Stimulated activated CD8-positive, alpha-beta memory T cell treated with anti-CD3 and anti-CD28 coated beads, Interleukin-7, amount 100 ng/mL, for 24 hours (primary cell): ENCODE data around the gene SPEM2.

Source experiments
- DNase-seq: peaks from one replicate; pipeline ENCODE4 v3.0.0-alpha.2; 2020; ENCODE audit warnings: low read depth

Gene SPEM2

DNA sequence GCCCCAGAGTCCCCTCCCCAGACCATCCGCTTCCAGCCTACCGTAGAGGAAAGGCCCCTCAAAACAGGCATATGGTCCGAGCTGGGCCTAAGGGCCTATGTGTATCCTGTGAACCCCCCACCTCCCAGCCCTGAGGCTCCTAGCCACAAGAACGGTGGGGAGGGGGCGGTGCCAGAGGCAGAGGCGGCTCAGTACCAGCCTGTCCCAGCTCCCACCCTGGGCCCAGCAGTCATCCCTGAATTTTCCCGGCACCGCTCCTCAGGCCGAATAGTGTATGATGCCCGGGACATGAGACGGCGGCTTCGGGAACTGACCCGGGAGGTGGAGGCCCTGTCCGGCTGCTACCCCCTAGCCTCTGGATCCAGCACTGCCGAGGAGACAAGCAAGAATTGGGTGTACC, 4.2 kb upstream of the SPEM2 start:
- no peak for DNase-seq

DNA sequence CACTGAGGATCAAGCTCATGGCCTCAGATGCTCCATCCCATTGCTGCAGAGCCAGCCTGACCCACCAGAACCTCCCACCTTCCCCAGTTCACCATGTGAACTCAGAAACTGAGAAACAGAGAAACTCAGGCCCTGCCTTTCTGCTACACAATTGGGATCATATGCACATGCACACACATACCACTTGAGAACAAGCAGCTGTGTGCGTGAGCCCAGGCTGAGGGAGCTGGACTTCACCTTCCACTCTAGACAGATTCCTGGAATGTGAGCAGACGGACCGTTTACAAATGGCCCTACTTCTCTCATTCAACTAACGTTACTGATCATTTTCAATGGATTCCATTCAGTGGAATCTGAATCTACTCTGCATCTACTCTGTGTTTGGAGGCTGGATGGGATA, 1.7 kb upstream of the SPEM2 start:
- DNase-seq: no peak

DNA sequence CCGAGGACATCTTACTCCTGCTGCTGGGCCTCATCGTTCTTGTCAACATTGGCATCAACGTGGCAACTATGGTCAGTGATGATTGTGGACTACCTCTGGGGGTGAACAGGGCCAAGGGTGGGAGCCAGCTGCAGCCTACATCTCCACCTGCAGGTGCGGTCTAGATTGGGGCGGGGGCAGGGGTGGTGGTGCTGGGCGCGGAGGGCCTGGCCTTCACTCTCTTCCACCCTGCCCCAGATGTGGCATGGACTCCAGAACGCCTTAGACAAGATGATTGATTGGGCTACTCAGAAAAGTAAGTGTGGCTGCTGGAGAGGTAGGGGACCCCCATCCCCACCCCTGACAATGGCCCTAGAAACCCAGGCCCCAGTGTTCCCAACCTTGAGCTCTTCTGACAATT, 340 bp downstream of the SPEM2 start:
- DNase-seq: no peak

DNA sequence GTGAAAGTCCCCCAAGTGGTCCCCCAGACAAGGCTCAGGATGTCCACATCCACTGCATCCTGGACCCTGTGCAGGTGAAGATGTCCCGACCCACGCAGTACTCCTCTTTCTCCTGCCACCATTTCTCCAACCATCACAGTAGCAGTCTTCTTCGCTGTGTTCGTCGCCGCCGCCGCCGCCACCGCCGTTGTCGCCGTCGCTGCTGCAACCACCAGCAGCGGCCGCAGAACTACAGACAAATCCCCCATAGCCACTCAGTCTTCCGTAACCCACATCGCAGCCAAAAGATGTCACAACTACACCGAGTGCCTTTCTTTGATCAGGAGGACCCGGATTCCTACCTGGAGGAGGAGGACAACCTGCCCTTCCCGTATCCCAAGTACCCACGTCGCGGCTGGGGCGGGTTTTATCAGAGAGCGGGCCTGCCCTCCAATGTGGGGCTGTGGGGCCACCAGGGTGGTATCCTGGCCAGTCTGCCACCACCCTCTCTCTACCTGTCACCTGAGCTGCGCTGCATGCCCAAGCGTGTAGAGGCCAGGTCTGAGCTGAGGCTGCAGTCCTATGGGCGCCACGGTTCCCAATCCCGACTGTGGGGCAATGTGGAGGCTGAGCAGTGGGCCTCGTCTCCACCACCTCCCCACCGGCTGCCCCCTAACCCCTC, 917 bp downstream of the SPEM2 start:
- DNase-seq: no peak

DNA sequence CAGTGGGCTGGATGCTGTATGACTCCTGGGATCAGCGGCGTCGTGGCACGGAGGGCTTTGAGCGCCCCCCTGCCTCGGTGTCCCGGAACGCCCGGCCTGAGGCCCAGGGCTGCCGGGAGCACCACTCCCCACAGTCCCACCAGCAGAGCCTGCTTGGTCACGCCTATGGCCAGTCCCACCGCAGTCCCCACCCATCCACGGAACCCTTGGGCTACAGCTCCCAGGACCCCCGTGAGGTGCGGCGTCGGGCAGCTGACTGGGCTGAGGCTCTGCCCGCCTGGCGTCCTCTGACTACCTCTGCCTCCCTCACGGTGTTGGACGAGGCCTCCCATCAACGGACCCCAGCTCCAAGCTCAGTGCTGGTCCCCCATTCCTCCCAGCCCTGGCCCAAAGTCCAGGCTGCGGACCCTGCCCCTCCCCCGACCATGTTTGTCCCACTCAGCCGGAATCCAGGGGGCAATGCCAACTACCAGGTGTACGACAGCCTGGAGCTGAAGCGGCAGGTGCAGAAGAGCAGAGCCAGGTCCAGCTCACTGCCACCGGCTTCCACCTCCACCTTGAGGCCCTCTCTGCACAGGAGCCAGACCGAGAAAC, 1.6 kb downstream of the SPEM2 start:
- no peak for DNase-seq

DNA sequence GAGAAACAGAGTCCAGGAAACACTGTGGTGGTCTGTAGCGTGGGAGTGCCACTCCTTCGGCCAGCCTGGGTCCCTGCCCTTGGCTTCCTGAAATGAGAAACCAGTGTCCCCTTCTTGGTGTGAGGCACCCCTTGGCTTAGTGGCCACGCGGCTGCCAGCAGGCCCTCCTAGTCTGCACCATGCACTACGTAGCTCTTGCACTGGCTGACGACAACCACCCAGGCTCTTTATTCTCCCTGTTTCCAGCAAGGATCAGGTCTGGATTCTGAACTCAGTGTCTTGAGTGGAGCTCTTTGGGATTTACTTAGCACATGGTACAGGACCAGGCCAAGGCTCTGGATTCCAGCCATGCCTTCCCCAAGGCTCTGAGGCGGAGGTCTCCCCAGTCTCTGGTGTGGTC, 2.1 kb downstream of the SPEM2 start:
- DNase-seq: no peak

DNA sequence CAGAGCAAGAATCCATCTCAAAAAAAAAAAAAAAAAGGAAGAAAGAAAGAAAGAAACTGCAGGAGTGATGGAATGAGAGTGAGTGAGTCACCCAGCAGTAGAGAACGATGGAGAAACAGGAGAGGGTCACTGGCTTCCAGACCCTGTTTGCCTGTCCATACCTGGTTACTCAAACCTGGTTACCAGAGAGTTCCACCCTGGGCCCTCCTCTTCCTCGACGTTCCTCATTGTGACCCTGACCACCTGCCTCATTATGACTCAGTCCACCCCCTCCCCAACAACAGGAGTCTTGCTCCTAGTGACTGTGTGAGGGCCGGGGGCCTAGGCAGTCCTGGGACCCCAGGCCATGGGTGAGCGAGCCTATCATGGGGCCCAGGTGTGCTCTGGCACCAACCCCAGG, 3.1 kb downstream of the SPEM2 start, which contains the start of gene SPEM3:
TSS of gene SPEM3 (plus strand) at position 301 of the 400 bp plus-strand sequence. CDS start at position 347, 46 bp downstream.
- no peak for DNase-seq

DNA sequence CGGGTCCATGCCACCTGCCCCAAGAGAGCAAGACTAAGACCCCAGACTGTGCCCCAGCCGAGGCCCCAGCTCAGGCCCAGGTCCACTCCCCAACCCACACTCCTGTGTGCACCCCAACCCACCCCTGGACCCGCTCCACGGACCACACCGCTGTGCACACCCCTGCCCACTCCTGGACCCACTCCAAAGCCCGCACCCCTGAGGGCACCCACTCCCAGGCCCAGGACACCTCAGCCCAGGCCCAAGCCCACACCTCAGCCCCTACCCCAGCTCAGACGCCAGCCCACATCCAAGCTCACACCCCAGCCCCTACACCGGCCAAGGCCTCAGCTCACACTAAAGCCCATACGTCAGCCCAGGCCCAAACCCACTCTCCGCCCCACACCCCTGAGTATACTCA, 4.3 kb downstream of the SPEM2 start:
- DNase-seq: no peak

DNA sequence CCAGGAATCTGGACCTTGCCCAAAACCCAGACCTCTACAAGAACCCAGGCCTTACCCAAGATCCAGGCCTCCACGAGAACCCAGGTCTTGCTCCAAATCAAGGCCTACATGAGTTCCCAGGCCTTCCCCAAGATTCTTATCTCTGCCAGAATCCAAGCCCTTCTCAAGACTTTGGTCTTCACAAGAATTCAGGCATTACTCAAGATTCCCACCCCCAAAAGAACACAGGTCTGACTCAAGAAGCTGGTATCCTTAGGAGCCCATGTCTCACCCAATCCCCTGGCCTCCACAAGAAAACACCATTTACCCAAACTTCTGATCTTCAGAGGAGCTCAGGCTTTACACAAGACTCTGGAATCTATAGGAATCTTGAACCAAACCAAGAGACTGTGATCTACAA, 5.8 kb downstream of the SPEM2 start:
- no peak for DNase-seq

DNA sequence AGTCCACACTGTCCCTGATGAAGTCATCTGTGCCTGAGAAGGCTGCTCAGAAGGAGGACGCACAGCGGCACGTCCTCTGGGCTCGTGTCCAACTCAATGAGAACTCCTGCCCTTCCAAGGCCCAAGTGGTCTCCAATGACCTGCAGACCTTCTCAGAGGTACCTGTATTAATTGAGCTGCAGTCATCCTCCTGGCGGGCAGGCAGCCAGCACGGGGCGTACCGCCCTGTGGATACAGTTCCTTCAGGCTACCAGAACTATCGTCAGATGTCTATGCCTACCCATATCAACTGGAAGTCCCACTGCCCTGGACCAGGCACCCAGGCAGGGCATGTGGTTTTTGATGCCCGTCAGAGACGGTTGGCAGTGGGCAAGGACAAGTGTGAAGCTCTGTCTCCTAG, 6.9 kb downstream of the SPEM2 start:
- DNase-seq: no peak

DNA sequence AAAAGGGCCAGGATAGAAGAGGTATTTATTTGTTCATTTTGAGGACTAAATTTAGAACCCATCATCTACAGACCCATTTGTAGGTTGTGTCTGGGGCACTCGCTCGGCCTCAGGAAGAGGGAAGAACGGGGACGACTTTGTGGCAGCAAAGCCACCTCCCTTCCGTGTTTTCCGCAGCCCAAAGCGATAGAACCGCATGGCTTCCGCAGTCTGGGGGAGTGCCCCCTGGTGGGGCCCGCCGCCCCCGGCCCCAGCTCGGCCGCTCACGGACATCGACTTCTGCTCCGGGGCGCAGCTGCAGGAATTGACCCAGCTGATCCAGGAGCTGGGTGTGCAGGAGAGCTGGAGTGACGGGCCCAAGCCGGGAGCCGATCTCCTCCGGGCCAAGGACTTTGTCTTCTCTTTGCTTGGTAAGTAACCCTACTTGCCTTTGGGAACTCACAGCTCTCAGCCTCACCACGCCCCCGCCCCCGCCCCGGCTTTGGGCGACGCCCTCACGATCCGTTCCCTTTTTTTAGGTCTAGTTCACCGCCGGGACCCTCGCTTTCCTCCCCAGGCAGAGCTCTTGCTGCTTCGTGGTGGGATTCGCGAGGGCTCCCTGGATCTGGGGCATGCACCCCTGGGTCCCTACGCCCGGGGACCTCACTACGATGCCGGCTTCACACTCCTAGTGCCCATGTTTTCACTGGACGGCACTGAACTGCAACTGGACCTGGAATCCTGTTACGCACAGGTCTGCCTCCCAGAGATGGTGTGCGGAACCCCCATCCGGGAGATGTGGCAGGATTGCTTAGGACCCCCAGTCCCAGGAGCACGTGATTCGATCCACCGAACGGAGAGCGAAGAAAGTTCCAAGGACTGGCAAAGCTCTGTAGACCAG, 10.5 kb downstream of the SPEM2 start:
- no peak for DNase-seq

DNA sequence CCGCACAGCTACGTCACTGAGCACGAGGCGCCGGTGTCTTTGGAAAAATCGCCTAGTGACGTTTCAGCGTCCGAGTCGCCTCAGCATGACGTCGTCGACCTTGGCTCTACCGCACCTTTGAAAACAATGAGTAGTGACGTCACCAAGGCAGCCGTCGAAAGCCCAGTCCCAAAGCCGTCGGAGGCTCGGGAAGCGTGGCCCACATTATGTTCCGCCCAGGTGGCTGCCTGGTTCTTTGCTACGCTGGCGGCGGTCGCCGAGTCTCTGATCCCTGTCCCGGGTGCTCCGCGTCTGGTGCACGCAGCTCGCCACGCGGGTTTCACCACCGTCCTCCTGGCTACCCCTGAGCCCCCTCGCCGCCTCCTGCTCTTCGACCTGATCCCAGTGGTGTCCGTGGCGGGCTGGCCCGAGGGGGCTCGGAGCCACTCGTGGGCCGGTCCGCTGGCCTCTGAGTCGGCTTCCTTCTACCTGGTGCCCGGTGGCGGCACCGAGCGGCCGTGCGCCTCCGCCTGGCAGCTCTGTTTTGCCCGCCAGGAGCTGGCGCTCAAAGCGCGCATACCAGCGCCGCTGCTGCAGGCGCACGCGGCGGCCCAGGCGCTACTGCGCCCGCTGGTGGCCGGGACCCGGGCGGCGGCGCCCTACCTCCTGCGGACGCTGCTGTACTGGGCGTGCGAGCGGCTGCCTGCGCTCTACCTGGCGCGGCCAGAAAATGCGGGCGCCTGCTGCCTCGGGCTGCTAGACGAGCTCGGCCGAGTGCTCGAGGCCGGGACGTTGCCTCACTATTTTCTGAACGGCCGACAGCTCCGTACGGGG, 11.3 kb downstream of the SPEM2 start:
- peak; percentile 31 for DNase-seq

DNA sequence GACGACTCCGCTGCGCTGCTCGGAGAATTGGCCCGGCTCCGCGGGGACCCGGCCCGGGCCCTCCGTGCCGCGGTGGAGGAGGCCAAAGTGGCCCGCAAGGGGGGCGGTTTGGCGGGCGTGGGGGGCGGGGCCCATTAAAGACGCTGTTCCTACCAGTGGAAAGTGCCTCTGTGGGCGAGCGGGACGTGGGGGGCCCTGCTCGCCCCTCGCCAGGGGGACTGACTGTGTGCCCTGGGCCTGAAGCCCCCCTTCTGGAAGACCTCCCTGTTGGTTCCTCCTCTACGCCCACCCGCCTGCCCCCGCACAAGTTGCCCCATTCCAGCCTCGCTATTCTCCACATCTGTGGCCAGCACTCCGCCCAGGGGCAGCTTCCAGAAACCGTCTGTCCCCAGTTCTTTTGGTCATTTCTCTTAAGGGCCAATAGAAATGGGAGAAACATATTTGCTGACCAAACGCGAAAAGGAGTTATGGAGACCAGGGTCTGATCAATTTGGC, 12.0 kb downstream of the SPEM2 start:
- no peak for DNase-seq

DNA sequence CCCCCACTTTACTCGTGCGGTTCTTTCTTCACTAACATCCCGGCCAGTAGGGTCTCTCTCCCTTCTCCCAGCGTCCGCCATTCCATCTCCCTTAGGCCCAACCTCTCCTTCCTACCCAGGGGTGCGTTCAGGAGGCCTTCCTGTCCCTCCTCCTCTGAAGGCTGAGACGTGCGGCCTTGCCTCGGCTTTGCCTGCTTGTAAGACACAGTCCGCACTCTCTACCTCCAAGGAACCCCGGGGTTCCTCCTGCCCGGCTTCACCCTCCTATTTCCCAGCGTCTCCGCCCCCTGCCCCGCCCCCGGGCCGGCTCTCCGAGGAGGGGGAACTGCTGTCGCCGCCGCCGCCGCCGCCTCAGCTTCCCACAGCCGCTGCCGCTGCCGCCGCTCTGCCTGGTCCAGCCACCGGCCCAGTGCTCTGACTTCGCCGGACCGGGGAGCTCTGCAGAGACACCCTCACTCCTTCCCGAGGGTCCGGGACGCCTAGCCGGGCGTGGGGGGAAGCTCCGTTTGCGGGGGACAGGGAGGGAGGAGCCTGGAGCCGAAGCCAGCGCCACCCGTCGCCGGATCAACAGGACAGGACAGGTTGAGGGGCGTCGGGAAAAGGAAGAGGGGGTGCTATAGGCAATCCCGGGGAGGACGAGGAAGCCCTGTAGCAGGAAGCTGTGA, 12.7 kb downstream of the SPEM2 start:
- DNase-seq: no peak

DNA sequence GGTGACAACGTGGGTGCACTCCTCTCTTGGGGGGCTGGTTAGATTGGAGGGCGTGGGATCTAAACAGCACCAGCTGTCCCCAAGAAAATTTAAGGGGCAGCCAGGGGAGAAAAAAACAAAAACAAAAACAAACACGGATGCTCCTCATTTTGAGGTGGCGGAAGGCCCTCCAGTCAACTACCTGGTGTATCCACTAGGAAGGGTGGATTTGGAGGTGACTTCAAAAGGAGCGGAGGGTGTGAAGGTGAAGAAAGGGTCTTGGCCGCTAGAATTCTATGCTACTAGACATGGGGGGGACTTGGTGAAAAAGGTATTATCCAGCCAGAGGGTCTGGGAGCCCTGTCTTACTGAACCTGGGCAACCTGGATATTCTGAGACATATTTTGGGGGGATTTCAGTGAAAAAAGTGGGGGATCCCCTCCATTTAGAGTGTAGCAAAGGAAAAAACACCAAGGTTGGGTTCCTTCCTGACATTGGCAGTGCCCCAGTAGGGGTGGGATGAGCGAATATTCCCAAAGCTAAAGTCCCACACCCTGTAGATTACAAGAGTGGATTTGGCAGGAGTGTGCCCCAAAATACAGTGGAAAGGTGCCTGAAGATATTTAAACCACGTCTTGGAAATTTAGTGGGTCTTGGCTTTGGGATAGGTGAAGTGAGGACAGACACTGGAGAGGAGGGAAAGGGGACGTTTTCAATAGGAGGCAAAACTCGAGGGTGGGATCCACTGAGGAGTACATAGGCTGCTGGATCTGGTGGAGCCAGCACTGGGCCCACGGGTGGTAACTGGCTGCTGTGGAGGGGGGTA, 13.4 kb downstream of the SPEM2 start:
- no peak for DNase-seq

DNA sequence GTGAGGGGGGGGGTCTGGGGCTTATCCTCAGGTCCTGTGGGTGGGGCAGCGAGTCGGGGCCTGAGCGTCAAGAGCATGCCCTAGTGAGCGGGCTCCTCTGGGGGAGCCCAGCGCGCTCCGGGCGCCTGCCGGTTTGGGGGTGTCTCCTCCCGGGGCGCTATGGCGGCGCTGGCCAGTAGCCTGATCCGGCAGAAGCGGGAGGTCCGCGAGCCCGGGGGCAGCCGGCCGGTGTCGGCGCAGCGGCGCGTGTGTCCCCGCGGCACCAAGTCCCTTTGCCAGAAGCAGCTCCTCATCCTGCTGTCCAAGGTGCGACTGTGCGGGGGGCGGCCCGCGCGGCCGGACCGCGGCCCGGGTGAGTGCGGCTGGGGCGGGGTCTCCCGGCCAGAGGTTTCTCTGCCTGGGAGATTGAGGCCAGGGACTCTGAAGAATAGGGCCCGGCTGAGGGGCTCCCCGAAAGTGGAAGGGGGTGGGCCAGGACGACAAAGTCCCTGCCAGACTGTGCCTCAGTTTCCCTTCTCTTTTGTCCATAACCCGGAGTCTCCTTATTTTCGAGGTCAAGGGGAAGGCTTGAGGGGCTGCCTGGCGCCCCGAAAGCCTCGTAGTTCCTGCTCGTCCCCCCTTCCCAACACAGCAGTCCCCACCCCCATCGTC, 14.2 kb downstream of the SPEM2 start, which contains the start of gene FGF11:
TSS of gene FGF11 (plus strand) at position 51 of the 651 bp plus-strand sequence. CDS start at position 160, 109 bp downstream.
- DNase-seq: no peak

DNA sequence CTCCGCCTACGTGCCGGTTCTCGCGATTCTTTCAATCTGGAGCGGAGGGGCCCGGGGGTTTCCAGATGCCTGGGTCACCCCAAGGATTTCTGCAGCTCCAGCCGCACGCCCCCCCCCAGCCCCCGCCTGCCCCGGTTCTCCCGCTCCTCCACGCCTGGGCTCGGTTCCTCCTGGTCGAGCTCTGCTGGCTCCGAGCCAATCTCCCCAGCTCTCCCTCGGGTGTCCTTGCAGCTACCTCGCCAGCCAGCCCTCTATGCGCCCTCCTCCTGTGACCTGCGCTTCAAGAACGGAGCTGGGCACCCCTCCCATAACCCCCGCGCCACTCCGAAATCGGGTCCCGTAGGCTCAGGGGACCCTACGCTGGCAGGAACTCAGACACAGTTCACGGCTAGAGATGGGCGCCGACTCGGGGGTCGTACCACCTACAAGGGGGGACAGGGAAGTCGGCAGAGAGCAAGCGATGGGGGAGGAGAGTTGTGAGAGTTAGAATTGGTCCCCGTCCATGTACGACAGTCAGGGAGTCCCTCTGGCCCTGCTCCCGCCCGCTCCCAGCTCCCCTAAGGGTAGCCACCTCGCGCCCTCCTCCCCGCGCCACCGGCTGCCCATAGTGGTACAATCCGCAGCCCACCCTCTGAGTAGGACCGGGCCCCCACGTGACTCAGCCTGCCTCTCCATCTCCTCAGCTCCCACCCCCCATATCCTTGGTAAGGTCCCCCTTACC, 14.9 kb downstream of the SPEM2 start:
- no peak for DNase-seq

DNA sequence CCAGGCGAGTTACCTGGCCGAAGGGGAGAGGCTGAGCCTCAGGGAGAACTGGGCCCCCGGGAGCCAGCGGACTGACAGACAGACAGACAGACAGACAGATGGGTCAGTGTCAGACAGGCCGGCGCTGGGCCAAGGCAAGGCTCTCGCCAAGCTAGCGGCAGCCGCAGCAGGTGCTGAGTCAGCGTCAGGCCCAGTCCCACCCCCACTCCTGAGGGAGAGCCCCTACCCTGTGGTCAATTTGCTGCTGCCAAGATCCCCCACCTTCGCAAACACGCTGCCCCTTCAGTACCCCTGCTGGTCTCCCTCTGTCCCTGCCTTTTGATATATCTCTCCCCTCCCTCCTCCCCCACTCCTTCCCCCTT, 15.4 kb downstream of the SPEM2 start:
- no peak for DNase-seq

DNA sequence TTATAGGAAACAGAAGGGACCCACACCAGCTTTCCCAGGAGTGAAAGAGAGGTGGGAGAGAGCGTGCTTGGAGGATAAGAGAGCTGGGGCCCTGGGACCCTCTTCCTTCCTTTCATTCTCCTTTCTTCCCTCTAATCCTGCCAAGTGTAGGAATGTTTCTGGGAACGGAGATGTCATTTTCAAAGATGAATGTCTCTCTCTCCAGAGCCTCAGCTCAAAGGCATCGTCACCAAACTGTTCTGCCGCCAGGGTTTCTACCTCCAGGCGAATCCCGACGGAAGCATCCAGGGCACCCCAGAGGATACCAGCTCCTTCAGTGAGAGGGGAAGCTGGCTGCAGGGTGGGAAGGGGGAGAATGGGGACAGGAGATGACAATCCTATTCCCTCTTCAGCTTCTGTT, 15.8 kb downstream of the SPEM2 start:
- DNase-seq: no peak
